Measurements from ENCODE around the gene MRPS6.

DNA sequence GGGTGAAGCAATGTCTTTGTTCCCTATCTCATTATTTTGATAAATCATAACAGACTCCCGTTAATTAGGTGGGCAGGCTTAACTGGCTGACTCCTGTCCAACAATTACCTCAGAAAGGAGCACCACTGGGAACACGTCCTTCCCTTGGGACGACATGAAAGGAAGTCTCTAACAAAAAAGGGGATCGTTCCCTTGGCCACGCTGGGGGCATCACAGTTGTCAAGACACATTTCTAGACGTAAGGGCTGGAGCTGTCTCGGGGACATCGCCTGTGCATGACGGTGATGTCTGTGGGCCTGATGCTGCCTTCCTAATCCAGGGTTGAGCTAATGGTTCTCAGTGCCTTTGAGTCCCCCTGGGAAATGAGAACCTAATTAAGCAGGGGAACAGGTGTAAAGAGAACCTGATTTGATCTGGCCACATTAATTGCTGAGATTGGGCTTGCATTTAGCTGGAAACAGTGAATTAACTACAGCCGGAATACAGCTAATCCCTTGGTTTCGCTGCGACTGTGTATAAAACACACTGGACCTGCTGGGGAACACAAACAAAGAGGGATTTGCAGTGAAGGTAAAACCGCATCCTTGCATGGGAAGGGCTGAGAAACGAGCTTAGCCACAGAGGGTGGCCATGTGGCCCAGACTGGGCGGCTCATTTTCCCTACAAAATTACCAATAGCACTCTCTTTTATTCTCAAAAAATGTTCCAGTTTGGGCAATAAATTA lies 111.8 kb downstream of the MRPS6 start:
- TF ChIP-seq, protein P1, sequence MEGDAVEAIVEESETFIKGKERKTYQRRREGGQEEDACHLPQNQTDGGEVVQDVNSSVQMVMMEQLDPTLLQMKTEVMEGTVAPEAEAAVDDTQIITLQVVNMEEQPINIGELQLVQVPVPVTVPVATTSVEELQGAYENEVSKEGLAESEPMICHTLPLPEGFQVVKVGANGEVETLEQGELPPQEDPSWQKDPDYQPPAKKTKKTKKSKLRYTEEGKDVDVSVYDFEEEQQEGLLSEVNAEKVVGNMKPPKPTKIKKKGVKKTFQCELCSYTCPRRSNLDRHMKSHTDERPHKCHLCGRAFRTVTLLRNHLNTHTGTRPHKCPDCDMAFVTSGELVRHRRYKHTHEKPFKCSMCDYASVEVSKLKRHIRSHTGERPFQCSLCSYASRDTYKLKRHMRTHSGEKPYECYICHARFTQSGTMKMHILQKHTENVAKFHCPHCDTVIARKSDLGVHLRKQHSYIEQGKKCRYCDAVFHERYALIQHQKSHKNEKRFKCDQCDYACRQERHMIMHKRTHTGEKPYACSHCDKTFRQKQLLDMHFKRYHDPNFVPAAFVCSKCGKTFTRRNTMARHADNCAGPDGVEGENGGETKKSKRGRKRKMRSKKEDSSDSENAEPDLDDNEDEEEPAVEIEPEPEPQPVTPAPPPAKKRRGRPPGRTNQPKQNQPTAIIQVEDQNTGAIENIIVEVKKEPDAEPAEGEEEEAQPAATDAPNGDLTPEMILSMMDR (conservative IDR thresholded peaks at IDR 0.05) = no peak
- no peak for TF ChIP-seq EZH2 (IDR thresholded peaks at IDR 0.05; ENCODE audit: low read depth)

Data from PC-9 (cell line).